Vagina (tissue), 2 donors: ENCODE results near the gene ARHGDIG.

Experiments used
- POLR2A ChIP-seq, 2 donors: fragments of 450-650 bp; IDR thresholded peaks; one replicate each; pipeline ENCODE4 v1.6.1; 2017; ENCODE audit warnings: antibody characterized with exemption in 2 of 2, mild to moderate bottlenecking in 2 of 2, moderate library complexity in 2 of 2
- POLR2AphosphoS5 ChIP-seq, 2 donors: sonication (generic); formaldehyde crosslinking; IDR thresholded peaks; one replicate each; pipeline ENCODE4 v1.9.0; 2017; ENCODE audit warnings: antibody characterized with exemption in 2 of 2, mild to moderate bottlenecking in 2 of 2, low read depth in 1 of 2; ENCODE audit not compliant: insufficient read depth in 1 of 2
- TF ChIP-seq, protein P1 (sequence below), 3 experiments: fragments of 450-650 bp in 2 of 3; fragments of 200-600 bp in 1 of 3; sonication (generic) in 1 of 3; IDR thresholded peaks; one replicate each; pipeline ENCODE4 v1.5.1; 2017 to 2019; ENCODE audit warnings: antibody characterized with exemption in 3 of 3, mild to moderate bottlenecking in 2 of 3, moderate library complexity in 2 of 3

DNA sequence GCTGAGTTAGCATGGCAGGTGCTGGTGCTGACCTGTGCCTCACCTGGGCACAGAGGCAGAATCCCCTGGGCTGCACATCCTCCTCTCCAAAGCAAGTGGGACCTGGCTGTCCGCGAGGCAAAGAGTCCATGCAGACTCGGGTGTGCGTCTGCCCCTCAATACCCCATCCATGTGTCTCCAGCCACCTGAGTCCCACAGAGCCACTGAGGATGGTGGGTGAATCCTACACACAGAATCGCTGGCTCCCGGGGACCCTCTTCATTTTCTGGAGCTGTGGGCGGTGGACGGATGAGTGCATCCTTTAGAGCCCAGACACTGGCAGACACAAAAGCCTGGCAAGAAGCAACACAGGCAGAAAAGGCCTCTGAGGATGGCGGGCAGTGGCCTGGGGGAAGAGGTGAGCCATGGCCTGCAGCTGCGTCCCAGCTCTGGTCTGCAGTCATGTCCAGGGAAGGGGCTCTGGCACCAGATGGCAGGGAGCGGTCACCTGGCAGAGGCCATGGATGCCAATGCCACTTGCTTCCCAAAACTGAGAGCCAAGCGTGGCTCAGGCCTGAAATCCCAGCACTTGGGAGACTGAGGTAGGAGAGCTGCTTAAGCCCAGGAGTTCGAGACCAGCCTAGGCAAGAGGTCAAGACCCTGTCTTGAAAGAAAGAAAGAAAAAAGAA lies 42.2 kb downstream of the ARHGDIG start:
- TF ChIP-seq POLR2AphosphoS5 (IDR thresholded peaks at IDR 0.05; ENCODE audit: insufficient read depth in 1 of 2, low read depth in 1 of 2) = no peak
- TF ChIP-seq, protein P1, sequence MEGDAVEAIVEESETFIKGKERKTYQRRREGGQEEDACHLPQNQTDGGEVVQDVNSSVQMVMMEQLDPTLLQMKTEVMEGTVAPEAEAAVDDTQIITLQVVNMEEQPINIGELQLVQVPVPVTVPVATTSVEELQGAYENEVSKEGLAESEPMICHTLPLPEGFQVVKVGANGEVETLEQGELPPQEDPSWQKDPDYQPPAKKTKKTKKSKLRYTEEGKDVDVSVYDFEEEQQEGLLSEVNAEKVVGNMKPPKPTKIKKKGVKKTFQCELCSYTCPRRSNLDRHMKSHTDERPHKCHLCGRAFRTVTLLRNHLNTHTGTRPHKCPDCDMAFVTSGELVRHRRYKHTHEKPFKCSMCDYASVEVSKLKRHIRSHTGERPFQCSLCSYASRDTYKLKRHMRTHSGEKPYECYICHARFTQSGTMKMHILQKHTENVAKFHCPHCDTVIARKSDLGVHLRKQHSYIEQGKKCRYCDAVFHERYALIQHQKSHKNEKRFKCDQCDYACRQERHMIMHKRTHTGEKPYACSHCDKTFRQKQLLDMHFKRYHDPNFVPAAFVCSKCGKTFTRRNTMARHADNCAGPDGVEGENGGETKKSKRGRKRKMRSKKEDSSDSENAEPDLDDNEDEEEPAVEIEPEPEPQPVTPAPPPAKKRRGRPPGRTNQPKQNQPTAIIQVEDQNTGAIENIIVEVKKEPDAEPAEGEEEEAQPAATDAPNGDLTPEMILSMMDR (IDR thresholded peaks at IDR 0.05) = no peak
- no peak for TF ChIP-seq POLR2A (IDR thresholded peaks at IDR 0.05)
